ENCODE measurements around the gene SYT1. TPM values are rescaled to one million over a fixed set of nuclear protein-coding genes. Genes with fewer than 3 reads are reported as not detected.

Gene SYT1
- total RNA-seq, 4 donors from 2014 or later = 1.4 to 4.1 (median 1.8) TPM

- Histone ChIP-seq H3K9me3 (no peaks in the 10 kb centered on the region), H3K36me3 (no peaks in the 10 kb centered on the region), H3K27me3 (no peaks in the 10 kb centered on the region), H3K27ac (no peak overlapping the region), H3K4me3 (no peak overlapping the region), H3K4me1 (no peaks in the 10 kb centered on the region)
- DNase-seq = no peak
- TF ChIP-seq POLR2A (IDR thresholded peaks at IDR 0.05) (no peak), CTCF (IDR thresholded peaks at IDR 0.05) (peak in 5 of 6 experiments; percentile 19 to 49 (median 43))
Measured at GRCh38 chr12:79373896-79374499, 509.4 kb downstream of the SYT1 start.

GRCh38 chr12:79374545-79374944, 510.0 kb downstream of the SYT1 start:
- Histone ChIP-seq H3K4me1 (no peaks in the 10 kb centered on the region), H3K9me3 (no peaks in the 10 kb centered on the region), H3K27ac (no peak overlapping the region), H3K4me3 (no peak overlapping the region), H3K27me3 (no peaks in the 10 kb centered on the region), H3K36me3 (no peaks in the 10 kb centered on the region)
- no peak for DNase-seq
- TF ChIP-seq CTCF (IDR thresholded peaks at IDR 0.05) (no peak), POLR2A (IDR thresholded peaks at IDR 0.05) (no peak)

- DNase-seq = no peak
Measured at GRCh38 chr12:79375050-79375449, 510.5 kb downstream of the SYT1 start.

GRCh38 chr12:79378496-79378895, 513.9 kb downstream of the SYT1 start:
- no peaks in the 10 kb centered on the region for H3K4me1 ChIP-seq
- TF ChIP-seq POLR2A (IDR thresholded peaks at IDR 0.05) (no peak), CTCF (IDR thresholded peaks at IDR 0.05) (no peak)
- H3K36me3 ChIP-seq = no peaks in the 10 kb centered on the region
- H3K27me3 ChIP-seq = no peaks in the 10 kb centered on the region
- no peak overlapping the region for H3K4me3 ChIP-seq
- no peak overlapping the region for H3K27ac ChIP-seq
- DNase-seq = no peak
- H3K9me3 ChIP-seq = no peaks in the 10 kb centered on the region

More at GRCh38 chr12:79375050-79375449, 510.5 kb downstream of the SYT1 start:
- no peaks in the 10 kb centered on the region for H3K9me3 ChIP-seq
- no peaks in the 10 kb centered on the region for H3K27me3 ChIP-seq
- H3K27ac ChIP-seq = no peak overlapping the region
- TF ChIP-seq CTCF (IDR thresholded peaks at IDR 0.05) (no peak), POLR2A (IDR thresholded peaks at IDR 0.05) (no peak)
- H3K36me3 ChIP-seq = no peaks in the 10 kb centered on the region
- no peaks in the 10 kb centered on the region for H3K4me1 ChIP-seq
- H3K4me3 ChIP-seq = no peak overlapping the region

GRCh38 chr12:79380402-79380801, 515.8 kb downstream of the SYT1 start:
- Histone ChIP-seq H3K27me3 (no peaks in the 10 kb centered on the region), H3K9me3 (no peaks in the 10 kb centered on the region), H3K36me3 (no peaks in the 10 kb centered on the region), H3K4me1 (no peaks in the 10 kb centered on the region), H3K27ac (no peak overlapping the region), H3K4me3 (no peak overlapping the region)
- DNase-seq = no peak
- TF ChIP-seq CTCF (IDR thresholded peaks at IDR 0.05) (no peak), POLR2A (IDR thresholded peaks at IDR 0.05) (no peak)

Measured in Peyer's patch (tissue), 4 donors.